ENCODE measurements around the gene UBE2Z.

- TF ChIP-seq, protein P1, sequence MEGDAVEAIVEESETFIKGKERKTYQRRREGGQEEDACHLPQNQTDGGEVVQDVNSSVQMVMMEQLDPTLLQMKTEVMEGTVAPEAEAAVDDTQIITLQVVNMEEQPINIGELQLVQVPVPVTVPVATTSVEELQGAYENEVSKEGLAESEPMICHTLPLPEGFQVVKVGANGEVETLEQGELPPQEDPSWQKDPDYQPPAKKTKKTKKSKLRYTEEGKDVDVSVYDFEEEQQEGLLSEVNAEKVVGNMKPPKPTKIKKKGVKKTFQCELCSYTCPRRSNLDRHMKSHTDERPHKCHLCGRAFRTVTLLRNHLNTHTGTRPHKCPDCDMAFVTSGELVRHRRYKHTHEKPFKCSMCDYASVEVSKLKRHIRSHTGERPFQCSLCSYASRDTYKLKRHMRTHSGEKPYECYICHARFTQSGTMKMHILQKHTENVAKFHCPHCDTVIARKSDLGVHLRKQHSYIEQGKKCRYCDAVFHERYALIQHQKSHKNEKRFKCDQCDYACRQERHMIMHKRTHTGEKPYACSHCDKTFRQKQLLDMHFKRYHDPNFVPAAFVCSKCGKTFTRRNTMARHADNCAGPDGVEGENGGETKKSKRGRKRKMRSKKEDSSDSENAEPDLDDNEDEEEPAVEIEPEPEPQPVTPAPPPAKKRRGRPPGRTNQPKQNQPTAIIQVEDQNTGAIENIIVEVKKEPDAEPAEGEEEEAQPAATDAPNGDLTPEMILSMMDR (IDR thresholded peaks at IDR 0.05): no peak
- no peak for TF ChIP-seq POLR2A (IDR thresholded peaks at IDR 0.05)
Measured at GRCh38 chr17:48909783-48910182, 1.6 kb downstream of the UBE2Z start.

All from adrenal gland (tissue), 5 donors.